Measurements from ENCODE around the gene GALNT1.

GALNT1 gene

GRCh38 chr18:35662293-35663062 is 80.9 kb downstream of the GALNT1 start:
- WGBS (ENCODE audit: insufficient coverage, insufficient read length): no CpG with 5 or more reads among the region's 3 CpGs
- DNase-seq (ENCODE audit: low read depth, low spot score): no peak

DNA sequence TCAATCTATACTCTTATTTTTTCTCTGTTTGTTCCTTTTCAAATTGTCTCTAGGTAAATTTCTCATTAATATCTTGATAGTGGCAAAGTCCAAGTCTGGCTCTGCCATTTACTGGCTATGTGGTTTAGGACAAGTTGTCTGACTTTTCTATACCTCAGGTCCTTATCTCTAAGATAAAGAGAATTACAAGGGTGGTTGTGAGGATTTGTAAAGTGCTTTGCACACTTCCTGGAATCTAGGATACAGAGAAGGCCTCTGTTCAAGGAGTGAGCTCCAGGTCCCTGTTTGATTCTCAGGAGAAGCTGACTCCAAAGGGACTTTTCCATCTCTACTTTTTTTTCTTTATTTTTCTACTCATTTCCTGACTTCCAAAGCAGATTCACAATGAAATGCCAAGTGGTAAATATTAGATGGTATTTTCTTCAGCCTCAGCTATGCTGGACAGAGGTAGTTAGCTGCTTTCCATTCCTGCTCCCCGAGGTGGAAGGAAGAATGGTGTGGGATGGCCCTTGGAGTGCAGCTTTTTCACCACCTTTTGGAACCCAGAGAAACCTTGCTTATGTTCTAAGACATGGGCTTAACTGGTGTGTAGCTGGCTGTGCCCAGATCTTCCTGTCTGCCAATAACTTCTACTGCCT is 90.5 kb downstream of the GALNT1 start:
- no peak overlapping the region for H3K4me3 ChIP-seq (ENCODE audit: low read length)
- H3K9me3 ChIP-seq (ENCODE audit: control insufficient read depth, insufficient read depth, low read length): no peaks in the 10 kb centered on the region
- peaks cover 3% of the 10 kb centered on the region; the same call in 1 of the 2 replicates for H3K4me1 ChIP-seq (ENCODE audit: control insufficient read depth, insufficient read depth, low read length)
- DNase-seq (ENCODE audit: low read depth, low spot score): no peak
- no peaks in the 10 kb centered on the region for H3K27me3 ChIP-seq (ENCODE audit: control insufficient read depth, insufficient read depth, low read length)
- no peaks in the 10 kb centered on the region for H3K36me3 ChIP-seq (ENCODE audit: control insufficient read depth, insufficient read depth, low read length)
- WGBS (ENCODE audit: insufficient coverage, insufficient read length): no CpG with 5 or more reads among the region's 1 CpG
- H3K27ac ChIP-seq (ENCODE audit: low read length): no peak overlapping the region

More at GRCh38 chr18:35662293-35663062, 80.9 kb downstream of the GALNT1 start:
- H3K27me3 ChIP-seq (ENCODE audit: control insufficient read depth, insufficient read depth, low read length): no peaks in the 10 kb centered on the region
- peaks cover 5% of the 10 kb centered on the region for H3K4me1 ChIP-seq (ENCODE audit: control insufficient read depth, insufficient read depth, low read length)
- H3K27ac ChIP-seq (ENCODE audit: low read length): no peak overlapping the region
- H3K4me3 ChIP-seq (ENCODE audit: low read length): no peak overlapping the region
- no peaks in the 10 kb centered on the region for H3K36me3 ChIP-seq (ENCODE audit: control insufficient read depth, insufficient read depth, low read length)
- no peaks in the 10 kb centered on the region for H3K9me3 ChIP-seq (ENCODE audit: control insufficient read depth, insufficient read depth, low read length)

GRCh38 chr18:35672897-35673296 is 91.4 kb downstream of the GALNT1 start:
- no peaks in the 10 kb centered on the region for H3K36me3 ChIP-seq (ENCODE audit: control insufficient read depth, insufficient read depth, low read length)

GRCh38 chr18:35673682-35674081 is 92.1 kb downstream of the GALNT1 start:
- Histone ChIP-seq H3K9me3 (ENCODE audit: control insufficient read depth, insufficient read depth, low read length) (no peaks in the 10 kb centered on the region), H3K27me3 (ENCODE audit: control insufficient read depth, insufficient read depth, low read length) (no peaks in the 10 kb centered on the region), H3K4me1 (ENCODE audit: control insufficient read depth, insufficient read depth, low read length) (peaks cover 3% of the 10 kb centered on the region; the same call in 1 of the 2 replicates), H3K27ac (ENCODE audit: low read length) (no peak overlapping the region), H3K36me3 (ENCODE audit: control insufficient read depth, insufficient read depth, low read length) (no peaks in the 10 kb centered on the region), H3K4me3 (ENCODE audit: low read length) (no peak overlapping the region)
- no CpG with 5 or more reads among the region's 1 CpG for WGBS (ENCODE audit: insufficient coverage, insufficient read length)
- DNase-seq (ENCODE audit: low read depth, low spot score): no peak

More at GRCh38 chr18:35672897-35673296, 91.4 kb downstream of the GALNT1 start:
- peaks cover 3% of the 10 kb centered on the region; the same call in 1 of the 2 replicates for H3K4me1 ChIP-seq (ENCODE audit: control insufficient read depth, insufficient read depth, low read length)
- no peak overlapping the region for H3K4me3 ChIP-seq (ENCODE audit: low read length)
- H3K27ac ChIP-seq (ENCODE audit: low read length): no peak overlapping the region
- WGBS (ENCODE audit: insufficient coverage, insufficient read length): no CpG with 5 or more reads among the region's 1 CpG
- no peak for DNase-seq (ENCODE audit: low read depth, low spot score)
- H3K9me3 ChIP-seq (ENCODE audit: control insufficient read depth, insufficient read depth, low read length): no peaks in the 10 kb centered on the region
- no peaks in the 10 kb centered on the region for H3K27me3 ChIP-seq (ENCODE audit: control insufficient read depth, insufficient read depth, low read length)

- Histone ChIP-seq H3K4me3 (ENCODE audit: low read length) (no peak overlapping the region), H3K36me3 (ENCODE audit: control insufficient read depth, insufficient read depth, low read length) (no peaks in the 10 kb centered on the region), H3K27ac (ENCODE audit: low read length) (no peak overlapping the region), H3K9me3 (ENCODE audit: control insufficient read depth, insufficient read depth, low read length) (no peaks in the 10 kb centered on the region), H3K27me3 (ENCODE audit: control insufficient read depth, insufficient read depth, low read length) (no peaks in the 10 kb centered on the region), H3K4me1 (ENCODE audit: control insufficient read depth, insufficient read depth, low read length) (peaks cover 1% of the 10 kb centered on the region; the same call in 1 of the 2 replicates)
- DNase-seq (ENCODE audit: low read depth, low spot score): no peak
Observed at GRCh38 chr18:35680139-35680551, 98.6 kb downstream of the GALNT1 start.

DNA sequence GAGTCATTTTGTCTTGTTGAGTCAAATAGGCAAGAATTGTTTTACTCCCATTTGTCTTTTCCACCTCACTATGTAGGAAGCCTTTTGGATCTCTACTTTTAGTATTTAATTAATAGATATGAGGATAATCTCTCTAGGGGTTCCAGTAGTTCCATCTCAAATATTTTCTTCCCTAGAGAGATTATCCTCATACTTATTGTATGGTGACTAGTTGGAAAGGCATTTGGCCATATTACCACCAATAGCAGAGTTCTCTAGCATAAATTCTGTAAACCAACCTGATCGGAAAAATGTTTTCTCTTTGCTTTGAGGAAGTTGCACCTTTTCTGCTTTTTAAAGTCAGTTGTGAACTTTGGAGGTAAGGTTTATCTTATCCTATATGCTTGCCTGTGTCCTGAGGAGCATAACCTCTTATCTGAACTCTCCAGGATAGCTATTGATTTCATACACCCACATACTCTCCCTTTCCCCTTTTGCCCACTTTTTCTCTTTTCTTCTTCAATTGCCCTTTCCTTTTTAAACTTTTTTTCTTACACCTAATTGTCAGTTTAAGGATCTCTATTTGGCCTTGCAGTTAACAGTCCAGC is 100.8 kb downstream of the GALNT1 start:
- H3K9me3 ChIP-seq (ENCODE audit: control insufficient read depth, insufficient read depth, low read length): no peaks in the 10 kb centered on the region
- H3K27ac ChIP-seq (ENCODE audit: low read length): no peak overlapping the region
- no peaks in the 10 kb centered on the region for H3K4me1 ChIP-seq (ENCODE audit: control insufficient read depth, insufficient read depth, low read length)
- no peaks in the 10 kb centered on the region for H3K36me3 ChIP-seq (ENCODE audit: control insufficient read depth, insufficient read depth, low read length)
- no peaks in the 10 kb centered on the region for H3K27me3 ChIP-seq (ENCODE audit: control insufficient read depth, insufficient read depth, low read length)
- no peak for DNase-seq (ENCODE audit: low read depth, low spot score)
- no peak overlapping the region for H3K4me3 ChIP-seq (ENCODE audit: low read length)
- no CpG with 5 or more reads among the region's 1 CpG for WGBS (ENCODE audit: insufficient coverage, insufficient read length)

GRCh38 chr18:35683021-35683420 is 101.5 kb downstream of the GALNT1 start:
- no peaks in the 10 kb centered on the region for H3K36me3 ChIP-seq (ENCODE audit: control insufficient read depth, insufficient read depth, low read length)
- no CpG with 5 or more reads among the region's 1 CpG for WGBS (ENCODE audit: insufficient coverage, insufficient read length)
- no peak for DNase-seq (ENCODE audit: low read depth, low spot score)

GRCh38 chr18:35688757-35689156 is 107.2 kb downstream of the GALNT1 start:
- no peaks in the 10 kb centered on the region for H3K9me3 ChIP-seq (ENCODE audit: control insufficient read depth, insufficient read depth, low read length)
- WGBS (ENCODE audit: insufficient coverage, insufficient read length): no CpG with 5 or more reads among the region's 1 CpG
- H3K4me3 ChIP-seq (ENCODE audit: low read length): no peak overlapping the region
- H3K4me1 ChIP-seq (ENCODE audit: control insufficient read depth, insufficient read depth, low read length): no peaks in the 10 kb centered on the region
- DNase-seq (ENCODE audit: low read depth, low spot score): no peak
- no peaks in the 10 kb centered on the region for H3K36me3 ChIP-seq (ENCODE audit: control insufficient read depth, insufficient read depth, low read length)
- no peak overlapping the region for H3K27ac ChIP-seq (ENCODE audit: low read length)
- H3K27me3 ChIP-seq (ENCODE audit: control insufficient read depth, insufficient read depth, low read length): no peaks in the 10 kb centered on the region

More at GRCh38 chr18:35683021-35683420, 101.5 kb downstream of the GALNT1 start:
- Histone ChIP-seq H3K27me3 (ENCODE audit: control insufficient read depth, insufficient read depth, low read length) (no peaks in the 10 kb centered on the region), H3K4me3 (ENCODE audit: low read length) (no peak overlapping the region), H3K4me1 (ENCODE audit: control insufficient read depth, insufficient read depth, low read length) (no peaks in the 10 kb centered on the region), H3K9me3 (ENCODE audit: control insufficient read depth, insufficient read depth, low read length) (no peaks in the 10 kb centered on the region), H3K27ac (ENCODE audit: low read length) (no peak overlapping the region)

DNA sequence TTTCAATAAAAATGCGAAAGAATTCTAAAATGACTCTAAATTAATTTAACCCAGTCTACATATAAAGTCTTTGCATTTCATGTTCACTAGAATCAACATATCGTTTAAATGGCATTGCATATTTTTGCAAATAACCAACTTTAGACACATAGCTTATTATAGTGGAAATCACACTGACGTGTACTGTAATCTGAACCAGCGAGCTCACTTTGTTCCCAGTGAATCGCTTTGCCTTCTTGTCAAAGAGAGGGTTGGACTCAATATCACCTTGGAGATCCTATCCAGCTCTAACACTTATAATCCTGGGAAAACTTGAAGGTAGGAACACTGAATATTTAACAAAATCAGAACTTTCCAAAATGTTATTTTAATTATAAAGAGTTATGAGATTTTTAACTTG is 108.2 kb downstream of the GALNT1 start:
- Histone ChIP-seq H3K4me3 (ENCODE audit: low read length) (no peak overlapping the region), H3K36me3 (ENCODE audit: control insufficient read depth, insufficient read depth, low read length) (no peaks in the 10 kb centered on the region), H3K4me1 (ENCODE audit: control insufficient read depth, insufficient read depth, low read length) (no peaks in the 10 kb centered on the region), H3K27me3 (ENCODE audit: control insufficient read depth, insufficient read depth, low read length) (no peaks in the 10 kb centered on the region), H3K27ac (ENCODE audit: low read length) (no peak overlapping the region), H3K9me3 (ENCODE audit: control insufficient read depth, insufficient read depth, low read length) (no peaks in the 10 kb centered on the region)
- no CpG with 5 or more reads among the region's 5 CpGs for WGBS (ENCODE audit: insufficient coverage, insufficient read length)
- no peak for DNase-seq (ENCODE audit: low read depth, low spot score)

DNA sequence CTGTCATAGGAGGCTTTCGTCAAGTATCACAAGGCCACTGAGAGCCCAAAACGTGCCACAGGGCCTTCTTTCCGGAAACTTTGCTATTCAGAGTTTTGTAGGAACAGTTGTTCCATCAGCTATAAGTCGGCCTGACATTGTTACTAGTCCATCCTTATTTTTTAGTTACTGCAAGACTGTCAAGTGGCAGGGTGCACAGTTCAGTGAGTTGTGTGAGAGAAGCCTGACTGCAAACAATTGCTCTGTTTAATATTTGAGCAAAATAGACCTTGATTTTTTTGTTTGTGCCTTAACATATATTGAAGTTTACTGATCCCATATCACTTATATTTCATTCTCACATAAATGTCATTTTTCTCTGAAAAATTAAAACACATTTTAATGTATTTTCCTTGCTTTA is 110.1 kb downstream of the GALNT1 start:
- no peaks in the 10 kb centered on the region for H3K9me3 ChIP-seq (ENCODE audit: control insufficient read depth, insufficient read depth, low read length)
- no peaks in the 10 kb centered on the region for H3K27me3 ChIP-seq (ENCODE audit: control insufficient read depth, insufficient read depth, low read length)
- H3K4me3 ChIP-seq (ENCODE audit: low read length): no peak overlapping the region
- H3K36me3 ChIP-seq (ENCODE audit: control insufficient read depth, insufficient read depth, low read length): no peaks in the 10 kb centered on the region
- no CpG with 5 or more reads among the region's 4 CpGs for WGBS (ENCODE audit: insufficient coverage, insufficient read length)
- H3K4me1 ChIP-seq (ENCODE audit: control insufficient read depth, insufficient read depth, low read length): no peaks in the 10 kb centered on the region
- no peak overlapping the region for H3K27ac ChIP-seq (ENCODE audit: low read length)
- DNase-seq (ENCODE audit: low read depth, low spot score): no peak
